ENCODE data around the gene SLC66A2.

The SLC66A2 gene

GRCh38 chr18:79862562-79862961, 88.9 kb downstream of the SLC66A2 start:
- no peaks in the 10 kb centered on the region for H3K4me1 ChIP-seq (ENCODE audit: control extremely low read depth in 1 of 4, control insufficient read depth in 4 of 4, insufficient read depth in 4 of 4, low read length in 3 of 4)
- WGBS (ENCODE audit: insufficient coverage) = 95% methylated on average over 15 of the region's 15 CpGs
- H3K27me3 ChIP-seq (replicated peaks in 2 of 5; ENCODE audit: control insufficient read depth in 4 of 5, insufficient read depth in 5 of 5, low read length in 4 of 5) = peaks cover 0 to 39% (median 0%) of the 10 kb centered on the region in 5 experiments
- no peak for DNase-seq
- H3K36me3 ChIP-seq (ENCODE audit: control insufficient read depth in 4 of 4, insufficient read depth in 4 of 4, low read length in 3 of 4) = no peaks in the 10 kb centered on the region
- ChIA-PET POLR2A (no interaction called here), CTCF (interaction anchor here (1.0 kb wide), 1 partner anchor 297 kb away, joined by 3 read pairs; no protein-coding TSS in a partner anchor)
- H3K27ac ChIP-seq (ENCODE audit: insufficient read depth in 1 of 2, low read depth in 1 of 2, low read length in 2 of 2, poor library complexity in 1 of 2, severe bottlenecking in 2 of 2) = no peak overlapping the region
- H3K4me3 ChIP-seq (ENCODE audit: control insufficient read depth in 1 of 7, extremely low read depth in 1 of 7, insufficient read depth in 4 of 7, low read depth in 2 of 7, low read length in 6 of 7) = no peak overlapping the region
- peaks cover 0 to 25% (median 9%) of the 10 kb centered on the region in 5 experiments for H3K9me3 ChIP-seq (ENCODE audit: control extremely low read depth in 1 of 5, control insufficient read depth in 4 of 5, insufficient read depth in 2 of 5, low read depth in 1 of 5, low read length in 4 of 5)

GRCh38 chr18:79861687-79862086, 89.8 kb downstream of the SLC66A2 start:
- no peak overlapping the region for H3K27ac ChIP-seq (ENCODE audit: insufficient read depth in 1 of 2, low read depth in 1 of 2, low read length in 2 of 2, poor library complexity in 1 of 2, severe bottlenecking in 2 of 2)
- no peak for DNase-seq
- no peak overlapping the region for H3K4me3 ChIP-seq (ENCODE audit: control insufficient read depth in 1 of 7, extremely low read depth in 1 of 7, insufficient read depth in 4 of 7, low read depth in 2 of 7, low read length in 6 of 7)
- WGBS (ENCODE audit: insufficient coverage) = 90% methylated on average over 2 of the region's 2 CpGs
- peaks cover 0 to 1% (median under 1%) of the 10 kb centered on the region in 4 experiments for H3K4me1 ChIP-seq (ENCODE audit: control extremely low read depth in 1 of 4, control insufficient read depth in 4 of 4, insufficient read depth in 4 of 4, low read length in 3 of 4)
- peaks cover 0 to 25% (median 9%) of the 10 kb centered on the region in 5 experiments for H3K9me3 ChIP-seq (ENCODE audit: control extremely low read depth in 1 of 5, control insufficient read depth in 4 of 5, insufficient read depth in 2 of 5, low read depth in 1 of 5, low read length in 4 of 5)
- POLR2A ChIA-PET = no interaction called here
- peaks cover 0 to 39% (median 0%) of the 10 kb centered on the region in 5 experiments for H3K27me3 ChIP-seq (replicated peaks in 2 of 5; ENCODE audit: control insufficient read depth in 4 of 5, insufficient read depth in 5 of 5, low read length in 4 of 5)
- CTCF ChIA-PET = interaction anchor here (1.2 kb wide), 1 partner anchor 10 kb away, joined by 3 read pairs; no protein-coding TSS in a partner anchor
- H3K36me3 ChIP-seq (ENCODE audit: control insufficient read depth in 4 of 4, insufficient read depth in 4 of 4, low read length in 3 of 4) = no peaks in the 10 kb centered on the region

GRCh38 chr18:79859314-79859713, 92.1 kb downstream of the SLC66A2 start:
- H3K4me3 ChIP-seq (ENCODE audit: control insufficient read depth in 1 of 7, extremely low read depth in 1 of 7, insufficient read depth in 4 of 7, low read depth in 2 of 7, low read length in 6 of 7) = no peak overlapping the region
- peaks cover 0 to 4% (median 2%) of the 10 kb centered on the region in 4 experiments for H3K4me1 ChIP-seq (ENCODE audit: control extremely low read depth in 1 of 4, control insufficient read depth in 4 of 4, insufficient read depth in 4 of 4, low read length in 3 of 4)
- DNase-seq = no peak
- POLR2A ChIA-PET = no interaction called here
- H3K27ac ChIP-seq (ENCODE audit: insufficient read depth in 1 of 2, low read depth in 1 of 2, low read length in 2 of 2, poor library complexity in 1 of 2, severe bottlenecking in 2 of 2) = no peak overlapping the region
- peaks cover 0 to 25% (median 9%) of the 10 kb centered on the region in 5 experiments for H3K9me3 ChIP-seq (ENCODE audit: control extremely low read depth in 1 of 5, control insufficient read depth in 4 of 5, insufficient read depth in 2 of 5, low read depth in 1 of 5, low read length in 4 of 5)
- CTCF ChIA-PET = interaction anchor here (1.0 kb wide), 1 partner anchor 11 kb away, joined by 4 read pairs; no protein-coding TSS in a partner anchor
- peaks cover 0 to 27% (median 0%) of the 10 kb centered on the region in 5 experiments for H3K27me3 ChIP-seq (replicated peaks in 2 of 5; ENCODE audit: control insufficient read depth in 4 of 5, insufficient read depth in 5 of 5, low read length in 4 of 5)
- 93% methylated on average over 7 of the region's 7 CpGs for WGBS (ENCODE audit: insufficient coverage)
- no peaks in the 10 kb centered on the region for H3K36me3 ChIP-seq (ENCODE audit: control insufficient read depth in 4 of 4, insufficient read depth in 4 of 4, low read length in 3 of 4)

GRCh38 chr18:79857082-79857671, 94.3 kb downstream of the SLC66A2 start:
- Histone ChIP-seq H3K4me3 (ENCODE audit: control insufficient read depth in 1 of 7, extremely low read depth in 1 of 7, insufficient read depth in 4 of 7, low read depth in 2 of 7, low read length in 6 of 7) (no peak overlapping the region), H3K27me3 (replicated peaks in 2 of 5; ENCODE audit: control insufficient read depth in 4 of 5, insufficient read depth in 5 of 5, low read length in 4 of 5) (peaks cover 0 to 10% (median 0%) of the 10 kb centered on the region in 5 experiments), H3K36me3 (ENCODE audit: control insufficient read depth in 4 of 4, insufficient read depth in 4 of 4, low read length in 3 of 4) (no peaks in the 10 kb centered on the region), H3K4me1 (ENCODE audit: control extremely low read depth in 1 of 4, control insufficient read depth in 4 of 4, insufficient read depth in 4 of 4, low read length in 3 of 4) (peaks cover 0 to 4% (median 2%) of the 10 kb centered on the region in 4 experiments), H3K27ac (ENCODE audit: insufficient read depth in 1 of 2, low read depth in 1 of 2, low read length in 2 of 2, poor library complexity in 1 of 2, severe bottlenecking in 2 of 2) (no peak overlapping the region), H3K9me3 (ENCODE audit: control extremely low read depth in 1 of 5, control insufficient read depth in 4 of 5, insufficient read depth in 2 of 5, low read depth in 1 of 5, low read length in 4 of 5) (peaks cover 0 to 10% (median 3%) of the 10 kb centered on the region in 5 experiments)
- WGBS (ENCODE audit: insufficient coverage) = 65% methylated on average over 12 of the region's 14 CpGs
- ChIA-PET POLR2A (interaction anchor here (0.6 kb wide), 1 partner anchor 147 kb away, joined by 6 read pairs; no protein-coding TSS in a partner anchor), CTCF (interaction anchor here (0.8 kb wide), 2 partner anchors 10 to 65 kb away, joined by 3 read pairs; no protein-coding TSS in a partner anchor)
- DNase-seq = peak in 2 of 3 donors; percentile 31 to 49

- peaks cover 0 to 4% (median 0%) of the 10 kb centered on the region in 5 experiments for H3K27me3 ChIP-seq (replicated peaks in 2 of 5; ENCODE audit: control insufficient read depth in 4 of 5, insufficient read depth in 5 of 5, low read length in 4 of 5)
- DNase-seq = peak; percentile 29 to 81 (median 72)
- POLR2A ChIA-PET = interaction anchor here (0.6 kb wide), 1 partner anchor 146 kb away, joined by 6 read pairs; no protein-coding TSS in a partner anchor
- WGBS (ENCODE audit: insufficient coverage) = 49% methylated on average over 26 of the region's 26 CpGs
- peak overlapping the region in 2 of 7 experiments; percentile 5 to 34 for H3K4me3 ChIP-seq (ENCODE audit: control insufficient read depth in 1 of 7, extremely low read depth in 1 of 7, insufficient read depth in 4 of 7, low read depth in 2 of 7, low read length in 6 of 7)
- no peak overlapping the region for H3K27ac ChIP-seq (ENCODE audit: insufficient read depth in 1 of 2, low read depth in 1 of 2, low read length in 2 of 2, poor library complexity in 1 of 2, severe bottlenecking in 2 of 2)
- H3K9me3 ChIP-seq (ENCODE audit: control extremely low read depth in 1 of 5, control insufficient read depth in 4 of 5, insufficient read depth in 2 of 5, low read depth in 1 of 5, low read length in 4 of 5) = peaks cover 0 to 3% (median 0%) of the 10 kb centered on the region in 5 experiments
- CTCF ChIA-PET = interaction anchor here (0.8 kb wide), 2 partner anchors 11 to 65 kb away, joined by 3 read pairs; no protein-coding TSS in a partner anchor
- no peaks in the 10 kb centered on the region for H3K36me3 ChIP-seq (ENCODE audit: control insufficient read depth in 4 of 4, insufficient read depth in 4 of 4, low read length in 3 of 4)
- peaks cover 0 to 4% (median 2%) of the 10 kb centered on the region in 4 experiments for H3K4me1 ChIP-seq (ENCODE audit: control extremely low read depth in 1 of 4, control insufficient read depth in 4 of 4, insufficient read depth in 4 of 4, low read length in 3 of 4)
Observed at GRCh38 chr18:79856119-79857007, 95.1 kb downstream of the SLC66A2 start.

GRCh38 chr18:79855147-79855933, 96.1 kb downstream of the SLC66A2 start:
- Histone ChIP-seq H3K9me3 (ENCODE audit: control extremely low read depth in 1 of 5, control insufficient read depth in 4 of 5, insufficient read depth in 2 of 5, low read depth in 1 of 5, low read length in 4 of 5) (no peaks in the 10 kb centered on the region), H3K4me1 (ENCODE audit: control extremely low read depth in 1 of 4, control insufficient read depth in 4 of 4, insufficient read depth in 4 of 4, low read length in 3 of 4) (peaks cover 0 to 4% (median 2%) of the 10 kb centered on the region in 4 experiments), H3K36me3 (ENCODE audit: control insufficient read depth in 4 of 4, insufficient read depth in 4 of 4, low read length in 3 of 4) (no peaks in the 10 kb centered on the region), H3K27ac (ENCODE audit: insufficient read depth in 1 of 2, low read depth in 1 of 2, low read length in 2 of 2, poor library complexity in 1 of 2, severe bottlenecking in 2 of 2) (no peak overlapping the region), H3K27me3 (replicated peaks in 2 of 5; ENCODE audit: control insufficient read depth in 4 of 5, insufficient read depth in 5 of 5, low read length in 4 of 5) (no peaks in the 10 kb centered on the region), H3K4me3 (ENCODE audit: control insufficient read depth in 1 of 7, extremely low read depth in 1 of 7, insufficient read depth in 4 of 7, low read depth in 2 of 7, low read length in 6 of 7) (no peak overlapping the region)
- ChIA-PET POLR2A (interaction anchor here (0.6 kb wide), 1 partner anchor 106 kb away, joined by 3 read pairs; no protein-coding TSS in a partner anchor), CTCF (no interaction called here)
- WGBS (ENCODE audit: insufficient coverage) = 90% methylated on average over 16 of the region's 17 CpGs
- no peak for DNase-seq

Measured in common myeloid progenitor, CD34-positive (primary cell).